ENCODE data around the gene MOSMO.

MOSMO gene

GRCh38 chr16:22053921-22054341, 46.0 kb downstream of the MOSMO start:
- no peak for DNase-seq

GRCh38 chr16:22054847-22055590, 47.1 kb downstream of the MOSMO start:
- peak in 1 of 2 donors; percentile 43 for DNase-seq

GRCh38 chr16:22055881-22056280, 48.0 kb downstream of the MOSMO start:
- DNase-seq: no peak

- DNase-seq: no peak
Observed at GRCh38 chr16:22063888-22064467, 56.1 kb downstream of the MOSMO start.

DNA sequence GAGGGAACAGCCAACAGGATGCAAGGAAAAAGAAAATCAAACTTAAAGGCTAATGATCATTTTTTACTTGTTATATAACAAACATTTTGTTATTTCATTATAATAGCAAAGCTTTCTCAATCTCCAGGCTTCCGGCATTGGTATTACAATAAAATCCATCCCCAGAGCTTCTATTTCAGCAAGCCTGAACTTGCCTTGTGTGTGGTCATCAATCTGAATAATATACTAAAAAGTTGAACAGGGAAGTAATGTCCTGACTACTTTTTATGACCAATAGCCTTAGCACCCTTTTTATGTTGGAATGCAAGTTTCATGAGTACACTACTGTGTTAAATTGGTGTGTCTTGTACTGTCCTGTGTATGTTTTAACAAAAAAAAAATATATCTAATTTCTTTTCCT, 57.3 kb downstream of the MOSMO start:
- no peak for DNase-seq

- no peak for DNase-seq
Observed at GRCh38 chr16:22070361-22071330, 62.7 kb downstream of the MOSMO start.

DNA sequence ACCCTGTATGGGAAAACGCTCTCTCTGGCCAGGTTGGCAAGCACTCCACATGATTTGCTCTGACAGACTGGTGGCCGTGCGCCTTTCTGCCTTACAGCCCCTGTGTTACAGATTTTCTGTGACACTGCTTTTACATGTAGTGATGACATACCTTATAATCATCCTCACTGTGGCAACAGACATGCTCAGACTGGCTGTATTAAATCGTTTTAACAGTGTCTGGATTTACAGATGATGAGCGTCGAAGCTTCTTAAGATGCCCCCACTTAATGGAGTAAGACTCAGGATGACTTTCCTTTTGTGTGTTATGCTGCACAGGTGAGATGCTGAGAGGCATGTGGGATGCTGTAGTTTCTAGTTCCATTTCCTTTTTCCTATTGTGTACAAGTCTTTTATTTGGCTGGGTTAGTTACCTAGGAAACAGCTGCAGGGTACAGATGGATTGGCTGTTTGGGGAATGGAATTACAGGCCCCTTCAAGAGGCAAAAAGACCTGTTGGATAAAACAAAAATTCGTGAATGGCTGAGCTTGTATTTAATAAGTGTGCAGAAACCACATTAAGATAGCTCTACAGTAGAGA, 63.5 kb downstream of the MOSMO start:
- no peak for DNase-seq

- DNase-seq: no peak
Observed at GRCh38 chr16:22073350-22073749, 65.4 kb downstream of the MOSMO start.

DNA sequence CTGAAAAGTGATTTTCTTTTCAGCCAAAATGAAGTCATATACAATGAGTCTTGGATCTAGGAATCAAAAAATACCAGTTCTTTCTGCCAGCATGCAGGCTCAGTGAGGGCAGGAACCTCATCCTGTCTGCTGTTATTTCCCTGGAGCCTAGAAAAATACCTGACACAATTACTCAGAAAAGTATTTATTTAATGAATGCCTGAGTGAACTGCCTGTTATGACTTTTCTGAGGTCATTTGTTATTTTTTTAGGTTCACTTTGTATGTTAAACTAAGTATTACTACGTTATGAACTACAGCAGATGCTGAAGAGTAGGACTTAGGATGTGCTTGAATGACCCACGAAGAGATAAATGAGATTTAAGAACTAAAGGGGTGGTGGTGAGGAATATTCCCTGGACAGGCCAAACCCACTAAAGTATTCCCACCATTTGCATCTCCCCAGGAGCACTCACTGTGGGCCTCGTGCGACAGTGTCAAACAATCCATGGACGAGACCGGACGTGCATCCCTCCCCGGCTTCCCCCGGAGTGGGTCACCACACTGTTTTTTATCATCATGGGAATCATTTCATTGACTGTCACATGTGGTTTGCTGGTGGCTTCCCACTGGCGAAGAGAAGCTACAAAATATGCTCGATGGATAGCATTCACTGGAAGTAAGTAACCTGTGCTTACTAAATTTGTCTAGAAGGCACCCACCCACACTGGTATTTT, 67.3 kb downstream of the MOSMO start:
- no peak for DNase-seq

GRCh38 chr16:22075776-22076175, 67.9 kb downstream of the MOSMO start:
- DNase-seq: no peak

DNA sequence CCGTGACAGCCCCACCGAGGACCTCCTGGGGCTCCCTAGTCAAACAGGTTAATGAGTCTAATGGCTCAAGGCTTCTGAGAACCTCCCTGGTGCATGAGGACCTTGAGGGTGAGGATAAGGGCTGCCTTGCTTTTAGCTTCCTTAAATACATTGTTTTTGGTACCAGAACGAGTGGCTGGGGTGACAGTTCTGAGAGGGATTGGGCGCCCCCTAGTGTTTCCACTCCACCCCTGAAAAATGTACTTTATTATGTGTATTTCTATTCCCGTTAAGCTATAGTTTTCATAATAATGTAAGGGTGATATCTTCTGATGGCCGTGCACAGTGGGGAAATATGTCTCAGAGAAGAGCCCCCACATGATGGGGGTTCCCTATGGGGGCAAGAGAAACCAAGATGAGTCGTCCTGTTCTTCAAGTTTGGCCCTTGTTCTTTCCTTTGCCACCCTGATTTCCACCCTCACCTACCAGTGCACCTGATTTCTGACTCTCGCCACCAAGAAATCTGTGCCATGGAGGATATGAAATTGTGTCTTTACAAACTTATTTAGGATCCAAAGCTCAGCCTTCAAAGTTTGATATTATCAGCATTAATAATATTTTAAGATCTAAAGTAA, 69.9 kb downstream of the MOSMO start:
- DNase-seq: peak; percentile 23 to 58

GRCh38 chr16:22078656-22079055, 70.7 kb downstream of the MOSMO start:
- no peak for DNase-seq

- DNase-seq: no peak
Observed at GRCh38 chr16:22081050-22081449, 73.1 kb downstream of the MOSMO start.

DNA sequence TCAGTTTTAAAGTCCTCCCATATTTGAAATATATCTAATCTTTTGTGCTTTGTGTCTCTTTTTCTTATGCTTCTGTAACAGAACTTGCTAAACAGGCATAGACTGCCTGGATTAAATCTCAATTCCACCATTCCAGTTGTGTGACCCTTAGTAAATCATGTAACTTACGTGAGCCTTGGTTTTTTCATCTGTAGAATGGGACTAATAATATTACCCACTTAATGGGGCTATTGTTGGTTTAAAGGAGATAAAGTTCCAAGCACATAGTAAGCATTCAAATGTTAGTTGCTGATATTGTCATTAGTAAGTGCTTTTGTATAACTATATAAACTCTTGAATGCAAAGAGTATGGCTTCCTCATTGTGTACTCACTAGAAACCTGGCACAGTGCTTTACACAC, 78.5 kb downstream of the MOSMO start:
- DNase-seq: no peak

GRCh38 chr16:22088642-22089041, 80.7 kb downstream of the MOSMO start:
- no peak for DNase-seq

GRCh38 chr16:22089910-22090309, 82.0 kb downstream of the MOSMO start:
- DNase-seq: no peak

DNA sequence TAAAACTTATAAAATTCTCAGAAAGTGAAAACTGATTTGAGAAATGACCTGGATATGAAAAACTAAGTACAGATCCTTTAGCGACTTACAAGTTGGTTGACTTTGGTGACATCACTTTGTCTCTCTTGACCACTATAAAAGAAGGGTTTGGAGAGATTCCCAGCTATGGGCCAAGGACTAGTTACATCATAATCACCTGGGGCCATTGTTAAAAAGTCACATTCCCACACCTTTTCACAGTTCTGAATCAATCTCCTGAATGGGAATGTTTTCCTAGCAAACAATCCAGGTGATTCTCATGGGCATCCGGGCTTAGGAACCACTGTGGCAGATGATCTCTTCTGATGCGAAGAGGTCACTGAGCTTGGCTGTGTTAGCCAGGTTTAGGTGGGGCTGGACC, 83.8 kb downstream of the MOSMO start:
- no peak for DNase-seq

- DNase-seq: no peak
Observed at GRCh38 chr16:22092143-22092933, 84.4 kb downstream of the MOSMO start, which contains the start of gene VWA3A. TSS of gene VWA3A (plus strand) at chr16:22092541. CDS start at chr16:22092638, 97 bp downstream.

DNA sequence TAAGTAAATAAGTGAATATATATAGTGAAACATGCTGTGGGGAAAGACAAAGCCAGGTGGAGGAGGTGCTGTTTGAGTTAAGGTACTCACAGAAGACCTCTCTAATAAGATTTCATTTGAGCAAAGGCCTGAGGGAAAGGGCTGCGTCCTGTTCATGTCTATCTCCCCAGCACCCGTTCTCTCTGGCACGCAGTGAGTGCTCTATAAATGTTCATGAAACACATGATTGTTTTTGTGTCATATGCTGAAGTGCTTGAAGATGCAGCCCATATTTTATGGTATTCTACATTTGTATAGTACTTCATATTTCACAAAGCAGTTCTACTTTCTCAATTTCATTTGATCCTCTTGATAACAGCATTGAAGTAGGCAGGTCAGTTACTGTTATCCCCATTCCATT, 85.4 kb downstream of the MOSMO start:
- DNase-seq: no peak

GRCh38 chr16:22093996-22094395, 86.1 kb downstream of the MOSMO start:
- DNase-seq: no peak

All from bone marrow (tissue), 2 donors.